Thoracic aorta (tissue), 2 donors: ENCODE results near the gene MED13L. TPM values are rescaled to one million over a fixed set of nuclear protein-coding genes. Genes with fewer than 3 reads are reported as not detected.
A peak's percentile ranks its signal among the peaks of the same experiment; 100 is the strongest.

Source experiments
- ATAC-seq: fragments of 150-250 bp; one replicate; pipeline ENCODE4 v1.8.0; 2017; ENCODE audit warnings: low read depth; ENCODE audit not compliant: insufficient number of reproducible peaks, low FRiP score
- DNase-seq: peaks from one replicate; pipeline ENCODE4 v3.0.0-alpha.2; 2020; ENCODE audit warnings: low spot score
- H3K27ac ChIP-seq, 2 donors: fragments of 200-600 bp; sonication (generic); 1 replicate in 1 of 2; 2 replicates in 1 of 2; pipeline ENCODE4 v1.5.1; 2016; ENCODE audit warnings: mild to moderate bottlenecking in 2 of 2, moderate library complexity in 2 of 2
- H3K27me3 ChIP-seq: fragments of 200-600 bp; sonication (generic); replicated peaks from 2 replicates; pipeline ENCODE4 v1.6.0; 2016; ENCODE audit warnings: mild to moderate bottlenecking; ENCODE audit not compliant: insufficient read depth
- H3K36me3 ChIP-seq: fragments of 200-600 bp; sonication (generic); one replicate; pipeline ENCODE4 v1.5.1; 2016
- H3K4me1 ChIP-seq, 2 donors: fragments of 200-600 bp; sonication (generic); 1 replicate in 1 of 2; 2 replicates in 1 of 2; pipeline versions ENCODE4 v1.5.1 to v1.6.0; 2016; ENCODE audit warnings: low read depth in 2 of 2, mild to moderate bottlenecking in 1 of 2; ENCODE audit not compliant: control insufficient read depth in 1 of 2
- H3K4me3 ChIP-seq: fragments of 200-600 bp; sonication (generic); 2 replicates; pipeline ENCODE4 v1.5.1; 2016; ENCODE audit warnings: mild to moderate bottlenecking
- H3K9me3 ChIP-seq: fragments of 200-600 bp; sonication (generic); 2 replicates; pipeline ENCODE4 v1.5.1; 2016
- CTCF ChIP-seq: fragments of 200-600 bp; sonication (generic); IDR thresholded peaks from one replicate; pipeline ENCODE4 v1.5.1; 2019; ENCODE audit warnings: antibody characterized with exemption
- total RNA-seq, 2 donors: library from RNA; depleted of rRNA; stranded (reverse); fragments of >200 nt; gene quantifications; one replicate each; pipeline versions ENCODE4 v1.1.0 to v1.2.3, GENCODE V29; 2016

The MED13L gene
- total RNA-seq, 2 donors from 2014 or later: 186 to 221 TPM

- ATAC-seq: no peak
- peaks cover 66 to 90% of the 10 kb centered on the region in 2 donors for H3K4me1 ChIP-seq
Observed at GRCh38 chr12:116217045-116217735, 60.3 kb downstream of the MED13L start.

GRCh38 chr12:116216022-116216756 is 61.3 kb downstream of the MED13L start:
- TF ChIP-seq CTCF: no peak
- Histone ChIP-seq H3K27ac (no peak overlapping the region), H3K9me3 (no peaks in the 10 kb centered on the region), H3K4me1 (peaks cover 56 to 90% of the 10 kb centered on the region in 2 donors), H3K36me3 (no peaks in the 10 kb centered on the region), H3K27me3 (no peaks in the 10 kb centered on the region), H3K4me3 (no peak overlapping the region)
- ATAC-seq: no peak
- no peak for DNase-seq

More at GRCh38 chr12:116217045-116217735, 60.3 kb downstream of the MED13L start:
- Histone ChIP-seq H3K27ac (peak overlapping the region in 1 of 2 donors; percentile 11), H3K4me3 (no peak overlapping the region), H3K27me3 (no peaks in the 10 kb centered on the region), H3K36me3 (no peaks in the 10 kb centered on the region), H3K9me3 (no peaks in the 10 kb centered on the region)
- TF ChIP-seq CTCF: no peak
- no peak for DNase-seq

GRCh38 chr12:116215023-116215422 is 62.5 kb downstream of the MED13L start:
- DNase-seq (no peak), ATAC-seq (no peak)
- Histone ChIP-seq H3K4me1 (peaks cover 50 to 89% of the 10 kb centered on the region in 2 donors), H3K9me3 (no peaks in the 10 kb centered on the region), H3K27me3 (no peaks in the 10 kb centered on the region), H3K27ac (no peak overlapping the region), H3K4me3 (no peak overlapping the region), H3K36me3 (no peaks in the 10 kb centered on the region)
- no peak for TF ChIP-seq CTCF

DNA sequence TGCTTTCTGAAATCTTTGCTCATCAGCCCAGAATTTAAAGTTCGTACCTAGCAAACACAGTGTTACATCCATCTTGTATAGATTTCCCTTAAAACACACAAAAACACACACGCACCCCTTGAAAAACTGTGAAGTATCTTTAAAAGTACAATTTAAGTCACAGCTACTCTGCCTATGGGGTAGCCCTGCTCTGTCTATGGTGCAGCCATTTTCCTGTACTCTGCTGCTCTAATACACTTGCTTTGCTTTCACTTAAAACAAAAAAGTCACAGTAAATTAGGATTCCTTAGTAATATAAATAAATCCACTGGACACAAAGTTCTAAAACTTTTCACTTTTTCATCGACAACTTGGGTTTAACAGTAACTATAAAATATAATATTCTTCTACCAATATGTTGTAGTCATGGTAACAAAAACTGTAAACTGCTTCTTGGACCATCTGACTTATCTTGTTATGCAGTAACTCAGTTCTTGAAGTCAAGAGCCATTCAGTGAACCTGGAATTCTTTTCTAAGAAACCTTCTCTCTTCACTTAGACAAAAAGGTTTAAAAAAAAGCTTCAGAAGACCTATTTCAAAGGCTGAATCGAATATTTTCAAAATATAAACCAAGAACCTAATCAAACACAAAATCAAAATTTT is 63.5 kb downstream of the MED13L start:
- no peak for ATAC-seq

More for the DNA sequence above, 63.5 kb downstream of the MED13L start:
- no peak for DNase-seq
- H3K9me3 ChIP-seq: no peaks in the 10 kb centered on the region
- peaks cover 47 to 90% of the 10 kb centered on the region in 2 donors for H3K4me1 ChIP-seq
- no peaks in the 10 kb centered on the region for H3K27me3 ChIP-seq
- no peak overlapping the region for H3K4me3 ChIP-seq
- H3K36me3 ChIP-seq: no peaks in the 10 kb centered on the region
- TF ChIP-seq CTCF: no peak
- H3K27ac ChIP-seq: no peak overlapping the region
